Effector CD4-positive, alpha-beta T cell (primary cell): ENCODE results near the gene MEF2C.

Experiments
- DNase-seq: peaks from one replicate; pipeline ENCODE4 v3.0.0-alpha.2; 2020

Gene MEF2C

GRCh38 chr5:88685591-88686541 is 197.1 kb downstream of the MEF2C start:
- DNase-seq: no peak

GRCh38 chr5:88683506-88684135 is 199.4 kb downstream of the MEF2C start:
- DNase-seq: no peak

- DNase-seq: no peak
Observed at GRCh38 chr5:88682881-88683361, 200.1 kb downstream of the MEF2C start.

GRCh38 chr5:88682131-88682530 is 200.9 kb downstream of the MEF2C start:
- DNase-seq: no peak

GRCh38 chr5:88681211-88681803 is 201.7 kb downstream of the MEF2C start:
- DNase-seq: no peak

GRCh38 chr5:88680253-88681132 is 202.5 kb downstream of the MEF2C start:
- DNase-seq: peak; percentile 57

GRCh38 chr5:88679638-88680037 is 203.3 kb downstream of the MEF2C start:
- DNase-seq: no peak

GRCh38 chr5:88678770-88679381 is 204.1 kb downstream of the MEF2C start:
- DNase-seq: no peak

GRCh38 chr5:88677943-88678769 is 204.8 kb downstream of the MEF2C start:
- no peak for DNase-seq

GRCh38 chr5:88677376-88677895 is 205.5 kb downstream of the MEF2C start:
- no peak for DNase-seq

GRCh38 chr5:88676637-88677375 is 206.2 kb downstream of the MEF2C start:
- no peak for DNase-seq

- DNase-seq: no peak
Observed at GRCh38 chr5:88675708-88676636, 207.0 kb downstream of the MEF2C start.

- DNase-seq: no peak
Observed at GRCh38 chr5:88675168-88675707, 207.7 kb downstream of the MEF2C start.

- no peak for DNase-seq
Observed at GRCh38 chr5:88674356-88675167, 208.4 kb downstream of the MEF2C start.

- DNase-seq: no peak
Observed at GRCh38 chr5:88673253-88674105, 209.5 kb downstream of the MEF2C start.

- DNase-seq: no peak
Observed at GRCh38 chr5:88672644-88673252, 210.2 kb downstream of the MEF2C start.
